ENCODE data around the gene TMA7B.

Gene TMA7B

DNA sequence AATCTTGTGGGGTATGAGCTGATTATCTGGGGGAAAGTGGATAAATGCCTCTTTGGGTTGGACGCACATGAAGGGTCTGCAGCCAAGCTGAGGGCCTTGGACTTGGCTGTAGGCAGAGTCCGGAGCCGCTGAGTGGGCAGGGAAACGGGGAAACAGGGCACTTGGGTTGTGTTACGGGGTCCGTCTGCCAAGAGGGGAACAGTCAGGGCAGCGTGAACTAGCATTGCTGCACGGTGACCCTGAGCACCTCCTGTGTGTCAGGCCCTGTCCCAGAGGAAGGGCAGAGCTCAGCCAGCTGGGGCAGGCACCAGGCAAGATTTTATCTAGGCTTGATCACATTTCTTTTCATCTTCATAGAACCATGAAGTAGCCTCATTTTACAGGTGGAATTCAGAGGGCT lies 46.4 kb downstream of the TMA7B start:
- TF ChIP-seq EZH2phosphoT487 (IDR thresholded peaks at IDR 0.05; ENCODE audit: low read depth) = no peak
- no peak for TF ChIP-seq CTCF (IDR thresholded peaks at IDR 0.05; ENCODE audit: low read depth, low read length)
- Histone ChIP-seq H3K9me3 (ENCODE audit: insufficient read depth, low read length) (no peaks in the 10 kb centered on the region), H3K4me2 (ENCODE audit: low read length) (no peak overlapping the region), H3K36me3 (replicated peaks; ENCODE audit: low read depth, low read length) (no peaks in the 10 kb centered on the region), H3K27me3 (ENCODE audit: low read depth, low read length) (peaks cover 42% of the 10 kb centered on the region), H3K79me2 (ENCODE audit: low read length) (no peaks in the 10 kb centered on the region), H4K20me1 (ENCODE audit: insufficient read depth, low read length) (no peaks in the 10 kb centered on the region), H3K4me3 (ENCODE audit: low read length) (no peak overlapping the region), H3K4me1 (ENCODE audit: low read length) (no peaks in the 10 kb centered on the region), H3K9ac (ENCODE audit: low read length) (no peak overlapping the region), H3K27ac (ENCODE audit: low read length) (no peak overlapping the region), H2AFZ (ENCODE audit: low read depth, low read length) (no peak overlapping the region)

GRCh38 chr22:40007853-40008710 lies 47.9 kb downstream of the TMA7B start:
- Histone ChIP-seq H3K4me1 (ENCODE audit: low read length) (no peaks in the 10 kb centered on the region), H3K9me3 (ENCODE audit: insufficient read depth, low read length) (no peaks in the 10 kb centered on the region), H3K27ac (ENCODE audit: low read length) (no peak overlapping the region), H3K4me3 (ENCODE audit: low read length) (no peak overlapping the region), H2AFZ (ENCODE audit: low read depth, low read length) (no peak overlapping the region), H3K79me2 (ENCODE audit: low read length) (no peaks in the 10 kb centered on the region), H4K20me1 (ENCODE audit: insufficient read depth, low read length) (no peaks in the 10 kb centered on the region), H3K9ac (ENCODE audit: low read length) (no peak overlapping the region), H3K4me2 (ENCODE audit: low read length) (no peak overlapping the region), H3K36me3 (replicated peaks; ENCODE audit: low read depth, low read length) (no peaks in the 10 kb centered on the region), H3K27me3 (ENCODE audit: low read depth, low read length) (peaks cover 30% of the 10 kb centered on the region)
- TF ChIP-seq EZH2phosphoT487 (IDR thresholded peaks at IDR 0.05; ENCODE audit: low read depth) (no peak), CTCF (IDR thresholded peaks at IDR 0.05; ENCODE audit: low read depth, low read length) (no peak)

- no peak overlapping the region for H3K4me2 ChIP-seq (ENCODE audit: low read length)
- no peak overlapping the region for H2AFZ ChIP-seq (ENCODE audit: low read depth, low read length)
- H3K4me1 ChIP-seq (ENCODE audit: low read length) = no peaks in the 10 kb centered on the region
- H3K36me3 ChIP-seq (replicated peaks; ENCODE audit: low read depth, low read length) = no peaks in the 10 kb centered on the region
- H3K27ac ChIP-seq (ENCODE audit: low read length) = no peak overlapping the region
- no peak overlapping the region for H3K9ac ChIP-seq (ENCODE audit: low read length)
- no peaks in the 10 kb centered on the region for H4K20me1 ChIP-seq (ENCODE audit: insufficient read depth, low read length)
- H3K9me3 ChIP-seq (ENCODE audit: insufficient read depth, low read length) = no peaks in the 10 kb centered on the region
- H3K4me3 ChIP-seq (ENCODE audit: low read length) = no peak overlapping the region
- peaks cover 29% of the 10 kb centered on the region for H3K27me3 ChIP-seq (ENCODE audit: low read depth, low read length)
- TF ChIP-seq EZH2phosphoT487 (IDR thresholded peaks at IDR 0.05; ENCODE audit: low read depth) = no peak
- TF ChIP-seq CTCF (IDR thresholded peaks at IDR 0.05; ENCODE audit: low read depth, low read length) = no peak
- no peaks in the 10 kb centered on the region for H3K79me2 ChIP-seq (ENCODE audit: low read length)
Observed at GRCh38 chr22:40008726-40009291, 48.6 kb downstream of the TMA7B start.

DNA sequence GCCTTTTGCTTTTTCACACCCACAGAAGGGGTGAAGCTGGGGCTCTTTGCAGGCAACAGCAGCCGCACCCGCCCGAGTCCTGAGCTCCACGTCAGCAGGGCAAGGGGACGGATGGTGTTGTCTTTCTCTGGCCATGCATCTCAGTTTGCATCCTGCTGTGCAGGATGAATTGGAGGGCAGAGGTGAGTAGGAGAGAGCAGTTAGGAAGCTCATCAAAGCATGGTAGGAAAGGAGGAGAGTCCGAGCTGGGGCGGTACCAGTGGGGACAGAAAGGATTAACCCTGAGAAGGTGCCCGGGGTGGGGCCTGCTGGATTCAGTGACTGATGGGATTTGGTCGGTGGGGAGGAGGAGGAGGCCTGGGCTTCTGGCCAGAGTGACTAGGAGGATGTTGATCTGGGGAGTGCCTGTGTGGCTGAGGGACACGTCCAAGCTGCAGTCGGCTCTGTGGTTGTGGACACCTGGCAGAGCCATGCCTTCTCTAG lies 49.1 kb downstream of the TMA7B start:
- H3K9ac ChIP-seq (ENCODE audit: low read length) = no peak overlapping the region
- H2AFZ ChIP-seq (ENCODE audit: low read depth, low read length) = no peak overlapping the region
- no peaks in the 10 kb centered on the region for H3K4me1 ChIP-seq (ENCODE audit: low read length)
- no peaks in the 10 kb centered on the region for H4K20me1 ChIP-seq (ENCODE audit: insufficient read depth, low read length)
- no peaks in the 10 kb centered on the region for H3K79me2 ChIP-seq (ENCODE audit: low read length)
- H3K36me3 ChIP-seq (replicated peaks; ENCODE audit: low read depth, low read length) = no peaks in the 10 kb centered on the region
- H3K9me3 ChIP-seq (ENCODE audit: insufficient read depth, low read length) = no peaks in the 10 kb centered on the region
- H3K27me3 ChIP-seq (ENCODE audit: low read depth, low read length) = peaks cover 32% of the 10 kb centered on the region
- H3K4me2 ChIP-seq (ENCODE audit: low read length) = no peak overlapping the region
- no peak overlapping the region for H3K27ac ChIP-seq (ENCODE audit: low read length)
- H3K4me3 ChIP-seq (ENCODE audit: low read length) = no peak overlapping the region
- no peak for TF ChIP-seq CTCF (IDR thresholded peaks at IDR 0.05; ENCODE audit: low read depth, low read length)
- TF ChIP-seq EZH2phosphoT487 (IDR thresholded peaks at IDR 0.05; ENCODE audit: low read depth) = no peak
